ENCODE measurements around the gene STAG3. TPM values are rescaled to one million over a fixed set of nuclear protein-coding genes. Genes with fewer than 3 reads are reported as not detected.

The STAG3 gene
- polyA plus RNA-seq, 1 experiment = 0.61 TPM

DNA sequence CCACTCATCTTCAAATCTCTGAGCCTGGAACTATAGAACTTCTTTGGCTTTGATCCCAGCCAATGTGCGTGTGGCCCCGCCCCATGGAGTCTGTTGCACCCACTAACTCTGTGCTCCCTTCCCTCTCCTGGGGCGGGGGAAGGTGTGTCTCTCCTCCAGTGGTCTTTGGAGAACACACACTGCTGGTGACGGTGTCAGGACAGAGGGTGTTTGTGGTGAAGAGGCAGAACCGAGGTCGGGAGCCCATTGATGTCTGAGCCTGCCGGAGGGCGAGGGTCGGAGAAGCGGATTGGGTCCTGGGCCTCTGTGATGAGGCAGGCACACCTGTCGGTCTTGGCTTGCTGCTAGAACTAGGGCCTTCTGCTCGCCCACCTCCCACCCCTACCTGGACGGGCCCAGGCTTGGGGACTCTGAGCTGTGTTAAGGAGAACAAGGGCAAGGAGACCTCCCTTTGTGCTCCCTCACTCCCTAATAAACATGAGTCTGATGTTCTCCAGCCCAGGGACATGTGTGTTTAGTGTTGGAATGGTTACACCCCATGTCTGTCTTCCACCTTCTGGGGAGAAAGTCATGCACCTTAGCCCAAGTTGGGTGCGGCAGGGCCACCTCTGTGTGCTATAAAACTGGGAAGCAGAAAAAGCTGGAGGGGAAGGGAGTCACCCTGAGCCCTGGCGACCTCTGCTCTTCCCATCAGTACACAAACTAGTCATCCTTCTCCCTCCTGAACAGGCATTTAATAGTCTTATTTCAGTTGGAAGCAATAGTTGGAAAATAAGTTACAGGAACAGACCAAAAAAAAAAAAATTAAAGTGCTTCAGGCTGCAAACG lies 23.8 kb upstream of the STAG3 start:
- H3K36me3 ChIP-seq (ENCODE audit: control insufficient read depth, insufficient read depth, low read length) = peaks cover 11% of the 10 kb centered on the region
- no peak overlapping the region for H3K4me3 ChIP-seq (ENCODE audit: low read depth, low read length)
- no peak for TF ChIP-seq CTCF (IDR thresholded peaks at IDR 0.05; ENCODE audit: insufficient read depth, low read depth, low read length)
- no peaks in the 10 kb centered on the region for H3K27me3 ChIP-seq (ENCODE audit: control insufficient read depth, insufficient read depth, low read length)
- CTCF ChIA-PET = interaction anchor here (1.1 kb wide), 1 partner anchor 21 kb away, joined by 7 read pairs; no protein-coding TSS in a partner anchor
- no peak for DNase-seq (ENCODE audit: low read depth)
- POLR2A ChIA-PET = no interaction called here

GRCh38 chr7:100154651-100155491 lies 22.8 kb upstream of the STAG3 start:
- peaks cover 11% of the 10 kb centered on the region for H3K36me3 ChIP-seq (ENCODE audit: control insufficient read depth, insufficient read depth, low read length)
- DNase-seq (ENCODE audit: low read depth) = no peak
- H3K4me3 ChIP-seq (ENCODE audit: low read depth, low read length) = no peak overlapping the region
- no peak for TF ChIP-seq CTCF (IDR thresholded peaks at IDR 0.05; ENCODE audit: insufficient read depth, low read depth, low read length)
- CTCF ChIA-PET = interaction anchor here (0.5 to 1.8 kb wide), 3 partner anchors 22 to 551 kb away, joined by 3 to 7 read pairs (median 6); no protein-coding TSS in a partner anchor
- POLR2A ChIA-PET = no interaction called here
- no peaks in the 10 kb centered on the region for H3K27me3 ChIP-seq (ENCODE audit: control insufficient read depth, insufficient read depth, low read length)

DNA sequence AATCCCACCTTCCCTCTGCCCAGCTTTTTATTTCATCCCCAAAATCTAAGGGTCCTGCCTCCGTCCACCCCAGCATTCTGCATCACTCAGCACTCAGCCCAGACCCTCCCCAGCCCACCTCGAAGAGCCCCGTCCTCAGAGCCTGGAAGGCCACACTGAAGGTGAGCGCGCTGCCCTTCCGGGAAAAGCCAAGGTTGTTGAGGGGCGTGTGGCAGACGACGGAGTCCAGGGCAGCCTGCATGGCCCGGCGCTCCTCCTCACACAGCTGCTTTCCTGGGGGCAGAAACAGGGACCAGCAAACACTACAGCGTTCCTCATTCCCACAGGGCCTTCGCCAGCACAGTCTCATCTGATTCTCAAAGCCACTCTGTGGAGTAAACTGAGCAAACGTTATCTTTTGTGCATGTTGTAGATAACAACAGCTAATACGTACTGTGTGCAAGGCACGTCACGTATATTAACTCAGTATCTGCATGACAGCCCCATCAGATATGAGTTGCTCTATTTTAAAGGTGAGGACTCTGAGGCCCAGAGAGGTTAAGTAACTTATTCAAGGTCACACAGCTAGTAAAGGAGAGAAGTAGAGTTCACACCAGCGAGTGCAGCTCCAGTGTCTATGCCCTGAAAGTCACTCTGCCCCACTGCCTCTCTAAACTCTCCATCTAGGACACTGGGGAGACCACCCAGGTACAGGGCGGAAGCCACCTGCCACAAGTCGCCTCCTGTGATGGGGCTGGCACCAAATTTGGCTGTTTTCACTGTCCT lies 22.0 kb upstream of the STAG3 start:
- Histone ChIP-seq H3K27me3 (ENCODE audit: control insufficient read depth, insufficient read depth, low read length) (no peaks in the 10 kb centered on the region), H3K36me3 (ENCODE audit: control insufficient read depth, insufficient read depth, low read length) (peaks cover 11% of the 10 kb centered on the region), H3K4me3 (ENCODE audit: low read depth, low read length) (no peak overlapping the region)
- TF ChIP-seq CTCF (IDR thresholded peaks at IDR 0.05; ENCODE audit: insufficient read depth, low read depth, low read length) = no peak
- DNase-seq (ENCODE audit: low read depth) = no peak
- POLR2A ChIA-PET = no interaction called here
- CTCF ChIA-PET = interaction anchor here (0.5 to 1.8 kb wide), 2 partner anchors 23 to 552 kb away, joined by 3 to 6 read pairs; no protein-coding TSS in a partner anchor

DNA sequence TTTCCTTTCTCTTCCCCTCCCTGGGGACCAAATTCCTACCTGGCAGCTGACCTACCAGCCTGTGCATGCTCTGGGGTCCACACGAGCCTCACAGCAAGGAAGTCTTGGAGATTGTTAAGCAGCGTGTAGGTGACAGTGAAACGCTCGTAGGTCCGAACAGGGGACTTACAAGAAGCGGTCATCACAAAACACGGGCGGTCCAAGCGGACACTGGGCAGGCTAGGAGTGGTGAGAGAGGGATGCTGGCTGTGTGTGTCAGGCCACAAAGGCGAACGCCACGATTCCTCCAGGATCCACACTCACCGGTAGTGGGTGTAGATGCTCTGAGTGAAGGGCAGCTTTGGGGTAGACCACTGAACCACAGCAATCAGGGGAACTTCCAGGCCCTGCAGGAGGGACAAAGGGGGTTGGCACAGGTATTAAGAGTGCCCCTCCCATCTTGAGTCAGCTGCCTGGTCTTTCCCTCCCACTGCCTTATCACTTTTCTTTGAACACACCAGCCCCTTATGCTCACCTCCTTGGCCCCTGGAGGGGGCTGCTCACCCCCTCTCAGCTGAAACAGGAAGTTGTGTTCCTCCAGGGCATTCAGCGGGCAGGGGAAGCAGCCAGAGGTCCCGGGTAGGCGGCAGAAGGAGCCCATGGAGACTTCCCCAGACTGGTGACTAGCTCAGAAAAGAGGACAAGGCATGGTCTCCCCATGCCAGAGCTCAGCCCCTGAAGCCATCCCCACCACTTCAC lies 21.2 kb upstream of the STAG3 start:
- CTCF ChIA-PET = interaction anchor here (0.8 to 1.8 kb wide), 3 partner anchors 8 to 24 kb away, joined by 3 to 6 read pairs (median 3); partner anchors contain the start of gene LAMTOR4
- no peaks in the 10 kb centered on the region for H3K27me3 ChIP-seq (ENCODE audit: control insufficient read depth, insufficient read depth, low read length)
- no peak overlapping the region for H3K4me3 ChIP-seq (ENCODE audit: low read depth, low read length)

More for the DNA sequence above, 21.2 kb upstream of the STAG3 start:
- TF ChIP-seq CTCF (IDR thresholded peaks at IDR 0.05; ENCODE audit: insufficient read depth, low read depth, low read length) = no peak
- DNase-seq (ENCODE audit: low read depth) = no peak
- POLR2A ChIA-PET = no interaction called here
- H3K36me3 ChIP-seq (ENCODE audit: control insufficient read depth, insufficient read depth, low read length) = peaks cover 11% of the 10 kb centered on the region
